A549 (cell line): ENCODE data around the gene AFF2. TPM values are rescaled to one million over a fixed set of nuclear protein-coding genes. Genes with fewer than 3 reads are reported as not detected.

Experiments
- ATAC-seq, 2 experiments: fragments of 200-7000 bp in 1 of 2; fragments of >200 bp in 1 of 2; cut with Nextera tagmentation in 1 of 2; cut with Tn5 transposase in 1 of 2; 3 replicates each; pipeline versions ENCODE4 v1.8.0 to v1.9.1; 2018 to 2020; ENCODE audit warnings: mild to moderate bottlenecking in 1 of 2, moderate library complexity in 1 of 2
- CTCF ChIA-PET: fragments of 300-600 bp; sonication (Branson Sonifier 250); formaldehyde crosslinking; extraction: SDS; loops from one replicate; lab custom pipeline; 2021; ENCODE audit warnings: antibody characterized with exemption, inconsistent platforms; lab: Yijun Ruan, JAX
- POLR2A ChIA-PET: fragments of 350-600 bp; formaldehyde crosslinking; extraction: SDS; loops from one replicate; lab custom pipeline; 2021; ENCODE audit warnings: antibody characterized with exemption, inconsistent platforms; lab: Yijun Ruan, JAX
- DNase-seq, 2 experiments: peaks; one replicate each; pipeline versions ENCODE4 v3.0.0 to v3.0.0-alpha.2; 2011 to 2016; ENCODE audit warnings: low read depth in 1 of 2, low spot score in 1 of 2
- FAIRE-seq: peaks from 2 replicates; lab custom pipeline; 2011; peaks lifted over from hg19 to GRCh38; lab: Jason Lieb, UNC
- H3K27ac ChIP-seq, 2 experiments: fragments of >200 bp; sonication (Bioruptor Twin); formaldehyde crosslinking; 3 replicates each; pipeline ENCODE4 v1.5.1; 2016 to 2017
- H3K4me1 ChIP-seq: fragments of >200 bp; sonication (Bioruptor Twin); formaldehyde crosslinking; 3 replicates; pipeline ENCODE4 v1.6.1; 2016
- H3K4me2 ChIP-seq: fragments of >200 bp; sonication (Bioruptor Twin); formaldehyde crosslinking; 3 replicates; pipeline ENCODE4 v1.6.1; 2016
- H3K4me3 ChIP-seq: fragments of >200 bp; sonication (Bioruptor Twin); formaldehyde crosslinking; 3 replicates; pipeline ENCODE4 v1.5.1; 2016
- H3K9me3 ChIP-seq: fragments of >200 bp; sonication (Bioruptor Twin); formaldehyde crosslinking; 3 replicates; pipeline ENCODE4 v1.6.1; 2016
- CEBPB ChIP-seq, 2 experiments: fragments of >200 bp in 1 of 2; sonication (Bioruptor Twin) in 1 of 2; formaldehyde crosslinking in 1 of 2; IDR thresholded peaks; 2 replicates each; pipeline ENCODE4 v1.6.1; 2012 to 2016
- CHD4 ChIP-seq: fragments of 200-600 bp; sonication (generic); IDR thresholded peaks from 2 replicates; pipeline ENCODE4 v1.6.1; 2016; ENCODE audit warnings: antibody characterized with exemption, mild to moderate bottlenecking, borderline replicate concordance
- FOXS1 ChIP-seq: fragments of 250-450 bp; sonication (Bioruptor Pico); IDR thresholded peaks from 2 replicates; pipeline ENCODE4 v1.5.0; 2020; ENCODE audit warnings: mild to moderate bottlenecking, moderate library complexity
- HEYL ChIP-seq: fragments of 250-450 bp; sonication (Bioruptor Pico); IDR thresholded peaks from 2 replicates; pipeline ENCODE4 v1.8.0; 2021; ENCODE audit warnings: mild to moderate bottlenecking, moderate library complexity
- JUNB ChIP-seq: fragments of >200 bp; sonication (Bioruptor Twin); formaldehyde crosslinking; IDR thresholded peaks from 2 replicates; pipeline ENCODE4 v1.6.1; 2016
- KDM5A ChIP-seq: fragments of 200-600 bp; sonication (generic); IDR thresholded peaks from 2 replicates; pipeline ENCODE4 v1.6.1; 2016; ENCODE audit warnings: antibody characterized with exemption, mild to moderate bottlenecking
- NR3C1 ChIP-seq: fragments of >200 bp; sonication (Bioruptor Twin); formaldehyde crosslinking; IDR thresholded peaks from 3 replicates; pipeline ENCODE4 v1.6.1; 2017
- RAD21 ChIP-seq, 2 experiments: fragments of >200 bp in 1 of 2; sonication (Bioruptor Twin) in 1 of 2; formaldehyde crosslinking in 1 of 2; IDR thresholded peaks in 1 of 2; conservative IDR thresholded peaks in 1 of 2; 2 replicates in 1 of 2; 3 replicates in 1 of 2; pipeline ENCODE4 v1.6.1; 2012 to 2018; ENCODE audit warnings: inconsistent platforms in 1 of 2
- RFX5 ChIP-seq: fragments of 450-650 bp; IDR thresholded peaks from 2 replicates; pipeline ENCODE4 v1.7.1; 2014; ENCODE audit warnings: antibody characterized with exemption, mild to moderate bottlenecking, moderate library complexity
- RNF2 ChIP-seq: fragments of 200-600 bp; sonication (generic); IDR thresholded peaks from 2 replicates; pipeline ENCODE4 v1.6.1; 2016; ENCODE audit warnings: low read depth, mild to moderate bottlenecking, antibody characterized with exemption, moderate library complexity, borderline replicate concordance
- SMC3 ChIP-seq: fragments of >200 bp; sonication (Bioruptor Twin); formaldehyde crosslinking; IDR thresholded peaks from 3 replicates; pipeline ENCODE4 v1.6.1; 2018; ENCODE audit warnings: inconsistent platforms
- SREBF2 ChIP-seq: fragments of 450-650 bp; IDR thresholded peaks from 2 replicates; pipeline ENCODE4 v1.6.1; 2014; ENCODE audit warnings: mild to moderate bottlenecking, moderate library complexity
- ZNF302 ChIP-seq: fragments of 250-450 bp; sonication (Bioruptor Pico); IDR thresholded peaks from 2 replicates; pipeline ENCODE4 v1.9.0; 2021; ENCODE audit warnings: inconsistent platforms, mild to moderate bottlenecking, moderate library complexity
- WGBS: methylation state at CpG from one replicate; pipeline ENCODE4 v1.1.6; 2017; ENCODE audit errors: missing lambda C conversion rate; 5-methylcytosine and 5-hydroxymethylcytosine counted together
- polyA plus RNA-seq, 4 experiments: library from polyadenylated mRNA; depleted of rRNA in 3 of 4; stranded (reverse); fragments of >200 nt; fragmentation: RNase III in 1 of 4; extraction: RNeasy Plus Mini Kit Qiagen cat#74134 plus additional on column Dnase treatment in 1 of 4; gene quantifications; 2 replicates in 3 of 4; 3 replicates in 1 of 4; pipeline ENCODE4 v1.2.3, GENCODE V29; 2011 to 2017
- TF ChIP-seq, protein P1 (sequence below): fragments of 200-600 bp; sonication (generic); IDR thresholded peaks from 2 replicates; pipeline ENCODE4 v1.6.1; 2016; ENCODE audit warnings: antibody characterized with exemption, mild to moderate bottlenecking, moderate library complexity
- TF ChIP-seq, protein P2 (sequence below): fragments of 450-650 bp; IDR thresholded peaks from 2 replicates; pipeline ENCODE4 v1.6.1; 2014; ENCODE audit warnings: antibody characterized with exemption
- TF ChIP-seq, protein P3 (sequence below): fragments of >200 bp; sonication (Bioruptor Twin); formaldehyde crosslinking; IDR thresholded peaks from 3 replicates; pipeline ENCODE4 v1.5.1; 2016

Gene AFF2
- polyA plus RNA-seq, 2 of the 4 experiments (the other 2 are of a cell fraction), result 0.04 TPM; not detected in 1

GRCh38 chrX:148523303-148524080, 23.1 kb downstream of the AFF2 start:
- FAIRE-seq (peak; percentile 18), DNase-seq (no peak), ATAC-seq (no peak)
- no peaks in the 10 kb centered on the region for H3K4me1 ChIP-seq
- ChIA-PET CTCF (no interaction called here), POLR2A (no interaction called here)
- 1% methylated on average over 6 of the region's 6 CpGs for WGBS
- H3K4me3 ChIP-seq, result no peak overlapping the region
- no peaks in the 10 kb centered on the region for H3K9me3 ChIP-seq
- H3K4me2 ChIP-seq, result no peak overlapping the region
- H3K27ac ChIP-seq, result no peak overlapping the region
- no peak for TF ChIP-seq RNF2
- TF ChIP-seq CHD4, result no peak
- no peak for TF ChIP-seq SMC3
- TF ChIP-seq, protein P1, sequence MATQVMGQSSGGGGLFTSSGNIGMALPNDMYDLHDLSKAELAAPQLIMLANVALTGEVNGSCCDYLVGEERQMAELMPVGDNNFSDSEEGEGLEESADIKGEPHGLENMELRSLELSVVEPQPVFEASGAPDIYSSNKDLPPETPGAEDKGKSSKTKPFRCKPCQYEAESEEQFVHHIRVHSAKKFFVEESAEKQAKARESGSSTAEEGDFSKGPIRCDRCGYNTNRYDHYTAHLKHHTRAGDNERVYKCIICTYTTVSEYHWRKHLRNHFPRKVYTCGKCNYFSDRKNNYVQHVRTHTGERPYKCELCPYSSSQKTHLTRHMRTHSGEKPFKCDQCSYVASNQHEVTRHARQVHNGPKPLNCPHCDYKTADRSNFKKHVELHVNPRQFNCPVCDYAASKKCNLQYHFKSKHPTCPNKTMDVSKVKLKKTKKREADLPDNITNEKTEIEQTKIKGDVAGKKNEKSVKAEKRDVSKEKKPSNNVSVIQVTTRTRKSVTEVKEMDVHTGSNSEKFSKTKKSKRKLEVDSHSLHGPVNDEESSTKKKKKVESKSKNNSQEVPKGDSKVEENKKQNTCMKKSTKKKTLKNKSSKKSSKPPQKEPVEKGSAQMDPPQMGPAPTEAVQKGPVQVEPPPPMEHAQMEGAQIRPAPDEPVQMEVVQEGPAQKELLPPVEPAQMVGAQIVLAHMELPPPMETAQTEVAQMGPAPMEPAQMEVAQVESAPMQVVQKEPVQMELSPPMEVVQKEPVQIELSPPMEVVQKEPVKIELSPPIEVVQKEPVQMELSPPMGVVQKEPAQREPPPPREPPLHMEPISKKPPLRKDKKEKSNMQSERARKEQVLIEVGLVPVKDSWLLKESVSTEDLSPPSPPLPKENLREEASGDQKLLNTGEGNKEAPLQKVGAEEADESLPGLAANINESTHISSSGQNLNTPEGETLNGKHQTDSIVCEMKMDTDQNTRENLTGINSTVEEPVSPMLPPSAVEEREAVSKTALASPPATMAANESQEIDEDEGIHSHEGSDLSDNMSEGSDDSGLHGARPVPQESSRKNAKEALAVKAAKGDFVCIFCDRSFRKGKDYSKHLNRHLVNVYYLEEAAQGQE, result no peak
- TF ChIP-seq, protein P2, sequence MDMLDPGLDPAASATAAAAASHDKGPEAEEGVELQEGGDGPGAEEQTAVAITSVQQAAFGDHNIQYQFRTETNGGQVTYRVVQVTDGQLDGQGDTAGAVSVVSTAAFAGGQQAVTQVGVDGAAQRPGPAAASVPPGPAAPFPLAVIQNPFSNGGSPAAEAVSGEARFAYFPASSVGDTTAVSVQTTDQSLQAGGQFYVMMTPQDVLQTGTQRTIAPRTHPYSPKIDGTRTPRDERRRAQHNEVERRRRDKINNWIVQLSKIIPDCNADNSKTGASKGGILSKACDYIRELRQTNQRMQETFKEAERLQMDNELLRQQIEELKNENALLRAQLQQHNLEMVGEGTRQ, result no peak
- no peak for TF ChIP-seq SREBF2
- TF ChIP-seq ZNF302 (CRISPR knock-in tag), result no peak
- TF ChIP-seq HEYL (CRISPR knock-in tag), result no peak
- no peak for TF ChIP-seq RFX5
- TF ChIP-seq, protein P3, sequence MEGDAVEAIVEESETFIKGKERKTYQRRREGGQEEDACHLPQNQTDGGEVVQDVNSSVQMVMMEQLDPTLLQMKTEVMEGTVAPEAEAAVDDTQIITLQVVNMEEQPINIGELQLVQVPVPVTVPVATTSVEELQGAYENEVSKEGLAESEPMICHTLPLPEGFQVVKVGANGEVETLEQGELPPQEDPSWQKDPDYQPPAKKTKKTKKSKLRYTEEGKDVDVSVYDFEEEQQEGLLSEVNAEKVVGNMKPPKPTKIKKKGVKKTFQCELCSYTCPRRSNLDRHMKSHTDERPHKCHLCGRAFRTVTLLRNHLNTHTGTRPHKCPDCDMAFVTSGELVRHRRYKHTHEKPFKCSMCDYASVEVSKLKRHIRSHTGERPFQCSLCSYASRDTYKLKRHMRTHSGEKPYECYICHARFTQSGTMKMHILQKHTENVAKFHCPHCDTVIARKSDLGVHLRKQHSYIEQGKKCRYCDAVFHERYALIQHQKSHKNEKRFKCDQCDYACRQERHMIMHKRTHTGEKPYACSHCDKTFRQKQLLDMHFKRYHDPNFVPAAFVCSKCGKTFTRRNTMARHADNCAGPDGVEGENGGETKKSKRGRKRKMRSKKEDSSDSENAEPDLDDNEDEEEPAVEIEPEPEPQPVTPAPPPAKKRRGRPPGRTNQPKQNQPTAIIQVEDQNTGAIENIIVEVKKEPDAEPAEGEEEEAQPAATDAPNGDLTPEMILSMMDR, result no peak
- no peak for TF ChIP-seq RAD21 (conservative IDR thresholded peaks at IDR 0.05 in 1 of 2, IDR thresholded peaks at IDR 0.05 in 1 of 2)
- no peak for TF ChIP-seq CEBPB (IDR thresholded peaks at IDR 0.05)
- TF ChIP-seq JUNB, result no peak
- TF ChIP-seq FOXS1, result no peak
- TF ChIP-seq KDM5A, result no peak

- FAIRE-seq, result peak; percentile 56
- no peak for TF ChIP-seq NR3C1
- 4% methylated on average over 2 of the region's 2 CpGs for WGBS
These were observed 30.2 kb downstream of the AFF2 start for GRCh38 chrX:148530464-148531077.

More at GRCh38 chrX:148530464-148531077, 30.2 kb downstream of the AFF2 start:
- Histone ChIP-seq H3K4me1 (no peaks in the 10 kb centered on the region), H3K27ac (no peak overlapping the region), H3K9me3 (no peaks in the 10 kb centered on the region), H3K4me2 (no peak overlapping the region), H3K4me3 (no peak overlapping the region)
- POLR2A ChIA-PET, result no interaction called here
- DNase-seq, result peak in 1 of 2 experiments; percentile 29
- no peak for ATAC-seq
- CTCF ChIA-PET, result interaction anchor here (1.1 kb wide), 2 partner anchors 10 to 941 kb away, joined by 3 to 6 read pairs; no protein-coding TSS in a partner anchor
